ENCODE measurements around the gene SECTM1. TPM values are rescaled to one million over a fixed set of nuclear protein-coding genes. Genes with fewer than 3 reads are reported as not detected.

The SECTM1 gene
- total and polyA plus RNA-seq, 9 of the 15 experiments (the other 6 are each of a cell fraction or from before 2014, with no cell fraction given): 0.11 to 0.46 (median 0.18) TPM; not detected in 6

GRCh38 chr17:82287868-82288801 is 45.4 kb downstream of the SECTM1 start (continued):
- TF ChIP-seq RNF219 (CRISPR knock-in tag; IDR thresholded peaks at IDR 0.05) (no peak), MTA3 (IDR thresholded peaks at IDR 0.05; ENCODE audit: borderline replicate concordance) (peak; percentile 89), ZZZ3 (IDR thresholded peaks at IDR 0.05) (no peak), ZNF12 (CRISPR knock-in tag; IDR thresholded peaks at IDR 0.05) (no peak), SIN3B (IDR thresholded peaks at IDR 0.05; ENCODE audit: low read depth) (no peak; the same call in 1 of the 2 replicates), FOXA3 (CRISPR knock-in tag; conservative IDR thresholded peaks at IDR 0.05 in 1 of 2, IDR thresholded peaks at IDR 0.05 in 1 of 2) (0 out of 4 replicates have a peak, but pooled peaks have one; percentile 14 to 41), TAF15 (IDR thresholded peaks at IDR 0.05; ENCODE audit: low read depth, low read length) (no peak), RHOXF2B (CRISPR knock-in tag; conservative IDR thresholded peaks at IDR 0.05) (no peak), RBM34 (IDR thresholded peaks at IDR 0.05; ENCODE audit: borderline replicate concordance, insufficient read depth, low read length) (no peak), COPS2 (conservative IDR thresholded peaks at IDR 0.05) (no peak), TRIM25 (IDR thresholded peaks at IDR 0.05; ENCODE audit: borderline replicate concordance) (no peak), RFX7 (CRISPR knock-in tag; IDR thresholded peaks at IDR 0.05) (no peak), ZNF184 (CRISPR knock-in tag; IDR thresholded peaks at IDR 0.05) (no peak), PYGO2 (tag; IDR thresholded peaks at IDR 0.05) (no peak), ZNF707 (CRISPR knock-in tag; conservative IDR thresholded peaks at IDR 0.05) (no peak), PRMT5 (CRISPR knock-in tag; IDR thresholded peaks at IDR 0.05) (no peak), RBM17 (IDR thresholded peaks at IDR 0.05; ENCODE audit: borderline replicate concordance, low read depth, low read length) (no peak), ZNF133 (CRISPR knock-in tag; IDR thresholded peaks at IDR 0.05) (no peak), E2F5 (CRISPR knock-in tag; IDR thresholded peaks at IDR 0.05) (no peak), ZNF696 (CRISPR knock-in tag; conservative IDR thresholded peaks at IDR 0.05) (no peak), YBX1 (IDR thresholded peaks at IDR 0.05) (no peak), IRF2 (CRISPR knock-in tag; IDR thresholded peaks at IDR 0.05) (no peak), GTF2B (IDR thresholded peaks at IDR 0.05; ENCODE audit: extremely low read depth, insufficient read length) (no peak), NCOA6 (IDR thresholded peaks at IDR 0.05) (peak; percentile 36; the same call in 1 of the 2 replicates)
